Smooth muscle cell of the pulmonary artery (primary cell): ENCODE results near the gene ATOH1. TPM values are rescaled to one million over a fixed set of nuclear protein-coding genes. Genes with fewer than 3 reads are reported as not detected.

Experiments used
- total RNA-seq: library from RNA; depleted of rRNA; stranded (reverse); fragments of >200 nt; gene quantifications from 2 replicates; pipeline ENCODE4 v1.2.3, GENCODE V29; 2014

The ATOH1 gene, protein sequence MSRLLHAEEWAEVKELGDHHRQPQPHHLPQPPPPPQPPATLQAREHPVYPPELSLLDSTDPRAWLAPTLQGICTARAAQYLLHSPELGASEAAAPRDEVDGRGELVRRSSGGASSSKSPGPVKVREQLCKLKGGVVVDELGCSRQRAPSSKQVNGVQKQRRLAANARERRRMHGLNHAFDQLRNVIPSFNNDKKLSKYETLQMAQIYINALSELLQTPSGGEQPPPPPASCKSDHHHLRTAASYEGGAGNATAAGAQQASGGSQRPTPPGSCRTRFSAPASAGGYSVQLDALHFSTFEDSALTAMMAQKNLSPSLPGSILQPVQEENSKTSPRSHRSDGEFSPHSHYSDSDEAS
- not detected in 2 replicates for total RNA-seq

GRCh38 chr4:93828332-93828994, at the start of gene ATOH1:
ATOH1 (plus strand) TSS chr4:93828753; CDS start chr4:93828927, 174 bp downstream.

